ENCODE data around the gene BAMBI. TPM values are rescaled to one million over a fixed set of nuclear protein-coding genes. Genes with fewer than 3 reads are reported as not detected.

BAMBI gene
- total RNA-seq, 1 donor from 2014 or later, result 2.1 TPM

- no peak for DNase-seq
These were observed 28.2 kb downstream of the BAMBI start for GRCh38 chr10:28705472-28705871.

- DNase-seq, result no peak
These were observed 31.8 kb downstream of the BAMBI start for GRCh38 chr10:28709001-28709710.

- DNase-seq, result no peak
These were observed 33.0 kb downstream of the BAMBI start for GRCh38 chr10:28710202-28710886.

GRCh38 chr10:28711041-28711440, 33.7 kb downstream of the BAMBI start:
- DNase-seq, result no peak

GRCh38 chr10:28711776-28712175, 34.5 kb downstream of the BAMBI start:
- DNase-seq, result no peak

GRCh38 chr10:28713626-28714352, 36.5 kb downstream of the BAMBI start:
- DNase-seq, result no peak

GRCh38 chr10:28714401-28715053, 37.2 kb downstream of the BAMBI start:
- no peak for DNase-seq

GRCh38 chr10:28715246-28715645, 37.9 kb downstream of the BAMBI start:
- DNase-seq, result no peak

- DNase-seq, result no peak
These were observed 38.4 kb downstream of the BAMBI start for GRCh38 chr10:28715757-28716156.

- no peak for DNase-seq
These were observed 39.4 kb downstream of the BAMBI start for GRCh38 chr10:28716748-28717147.

- DNase-seq, result no peak
These were observed 40.4 kb downstream of the BAMBI start for GRCh38 chr10:28717656-28718201.

- DNase-seq, result no peak
These were observed 42.6 kb downstream of the BAMBI start for GRCh38 chr10:28719789-28720436.

- DNase-seq, result no peak
These were observed 44.1 kb downstream of the BAMBI start for GRCh38 chr10:28721318-28721951.

GRCh38 chr10:28722065-28722803, 44.9 kb downstream of the BAMBI start:
- DNase-seq, result peak; percentile 53

- no peak for DNase-seq
These were observed 51.0 kb downstream of the BAMBI start for GRCh38 chr10:28728366-28728765.

GRCh38 chr10:28730031-28730778, 52.9 kb downstream of the BAMBI start:
- peak; percentile 16 for DNase-seq

- no peak for DNase-seq
These were observed 54.8 kb downstream of the BAMBI start for GRCh38 chr10:28732091-28732490.
